Measurements from ENCODE around the gene RDH14.

RDH14 gene

GRCh38 chr2:18560797-18561085 lies 288 bp upstream of the RDH14 start:
- no peak for DNase-seq

- DNase-seq, result no peak
Observed at GRCh38 chr2:18559531-18560030, 872 bp downstream of the RDH14 start.

- no peak for DNase-seq
Observed at GRCh38 chr2:18558458-18558857, 2.0 kb downstream of the RDH14 start.

GRCh38 chr2:18557121-18557520 lies 3.3 kb downstream of the RDH14 start:
- no peak for DNase-seq

- no peak for DNase-seq
Observed at GRCh38 chr2:18552351-18553077, 7.9 kb downstream of the RDH14 start.

- DNase-seq, result no peak
Observed at GRCh38 chr2:18551623-18552022, 8.8 kb downstream of the RDH14 start.

GRCh38 chr2:18551169-18551568 lies 9.3 kb downstream of the RDH14 start:
- no peak for DNase-seq

- DNase-seq, result no peak
Observed at GRCh38 chr2:18550433-18550832, 10.0 kb downstream of the RDH14 start.

GRCh38 chr2:18549083-18549482 lies 11.4 kb downstream of the RDH14 start:
- no peak for DNase-seq

- no peak for DNase-seq
Observed at GRCh38 chr2:18548621-18549020, 11.8 kb downstream of the RDH14 start.

GRCh38 chr2:18546567-18546966 lies 13.9 kb downstream of the RDH14 start:
- DNase-seq, result no peak

GRCh38 chr2:18545384-18545783 lies 15.1 kb downstream of the RDH14 start:
- DNase-seq, result no peak

GRCh38 chr2:18544171-18544570 lies 16.3 kb downstream of the RDH14 start:
- no peak for DNase-seq

GRCh38 chr2:18540872-18541271 lies 19.6 kb downstream of the RDH14 start:
- no peak for DNase-seq

GRCh38 chr2:18536697-18537096 lies 23.8 kb downstream of the RDH14 start:
- DNase-seq, result no peak

GRCh38 chr2:18536100-18536499 lies 24.4 kb downstream of the RDH14 start:
- DNase-seq, result no peak

- no peak for DNase-seq
Observed at GRCh38 chr2:18531194-18531593, 29.3 kb downstream of the RDH14 start.

GRCh38 chr2:18527822-18528221 lies 32.6 kb downstream of the RDH14 start:
- DNase-seq, result no peak

- no peak for DNase-seq
Observed at GRCh38 chr2:18527326-18527725, 33.1 kb downstream of the RDH14 start.

- no peak for DNase-seq
Observed at GRCh38 chr2:18526429-18526828, 34.0 kb downstream of the RDH14 start.

- DNase-seq, result no peak
Observed at GRCh38 chr2:18525852-18526251, 34.6 kb downstream of the RDH14 start.

- no peak for DNase-seq
Observed at GRCh38 chr2:18525236-18525635, 35.2 kb downstream of the RDH14 start.

GRCh38 chr2:18522484-18523146 lies 37.8 kb downstream of the RDH14 start:
- DNase-seq, result no peak

Measured in activated CD4-positive, alpha-beta T cell treated with anti-CD3 and anti-CD28 coated beads, Interleukin-2, amount 50 U/mL, for 1 hour (primary cell).